CD4-positive, alpha-beta T cell (primary cell): ENCODE results near the gene MTUS2. TPM values are rescaled to one million over a fixed set of nuclear protein-coding genes. Genes with fewer than 3 reads are reported as not detected.

ENCODE experiments used
- ATAC-seq: fragments of 200-7000 bp; cut with Tn5 transposase; one replicate; pipeline ENCODE4 v1.10.0; 2022; ENCODE audit warnings: mild to moderate bottlenecking; ENCODE audit not compliant: poor library complexity
- CTCF ChIA-PET: fragments of 350-600 bp; sonication (Branson Sonifier 250); formaldehyde crosslinking; loops from one replicate; lab custom pipeline; 2021; ENCODE audit warnings: antibody characterized with exemption, inconsistent platforms; lab: Charles Lee
- POLR2A ChIA-PET: fragments of 350-600 bp; sonication (Branson Sonifier 250); formaldehyde crosslinking; loops from one replicate; lab custom pipeline; 2021; ENCODE audit warnings: antibody characterized with exemption, inconsistent platforms; lab: Charles Lee
- DNase-seq, 14 experiments: peaks; one replicate each; pipeline ENCODE4 v3.0.0-alpha.2; 2013 to 2020; ENCODE audit warnings: mixed read lengths in 2 of 14
- H3K27ac ChIP-seq, 2 donors: one replicate each; pipeline versions ENCODE4 v1.5.1 to v1.7.0; 2013; ENCODE audit warnings: low read length in 2 of 2, low read depth in 1 of 2, mild to moderate bottlenecking in 1 of 2
- H3K27me3 ChIP-seq, 2 experiments: 1 replicate in 1 of 2; 2 replicates in 1 of 2; pipeline versions ENCODE4 v1.6.1 to v1.7.0; 2013; ENCODE audit warnings: low read length in 2 of 2, control low read depth in 1 of 2, mild to moderate bottlenecking in 1 of 2, moderate library complexity in 1 of 2; ENCODE audit not compliant: insufficient read depth in 2 of 2, control insufficient read depth in 1 of 2
- H3K36me3 ChIP-seq: one replicate; pipeline ENCODE4 v1.6.1; 2013; ENCODE audit warnings: low read length, control low read depth; ENCODE audit not compliant: insufficient read depth
- H3K4me1 ChIP-seq: one replicate; pipeline ENCODE4 v1.6.1; 2013; ENCODE audit warnings: low read length, control low read depth; ENCODE audit not compliant: insufficient read depth
- H3K4me3 ChIP-seq: one replicate; pipeline ENCODE4 v1.5.1; 2013; ENCODE audit warnings: mild to moderate bottlenecking, low read length, moderate library complexity
- H3K9me3 ChIP-seq, 2 experiments: 1 replicate in 1 of 2; 2 replicates in 1 of 2; pipeline versions ENCODE4 v1.6.1 to v1.7.0; 2013; ENCODE audit warnings: low read length in 2 of 2, mild to moderate bottlenecking in 2 of 2, control low read depth in 1 of 2, moderate library complexity in 1 of 2; ENCODE audit not compliant: control insufficient read depth in 1 of 2, insufficient read depth in 1 of 2
- H3K27ac Mint-ChIP-seq: one replicate; pipeline ENCODE4 v1.8.0; 2020; ENCODE audit warnings: mixed read lengths
- H3K27me3 Mint-ChIP-seq: one replicate; pipeline ENCODE4 v1.8.0; 2021; ENCODE audit warnings: mixed read lengths
- H3K36me3 Mint-ChIP-seq: one replicate; pipeline ENCODE4 v1.8.0; 2021; ENCODE audit warnings: low read depth, mixed read lengths
- H3K4me1 Mint-ChIP-seq: one replicate; pipeline ENCODE4 v1.8.0; 2021; ENCODE audit warnings: low read depth, mixed read lengths
- H3K4me3 Mint-ChIP-seq: one replicate; pipeline ENCODE4 v1.8.0; 2020; ENCODE audit warnings: mild to moderate bottlenecking, mixed read lengths
- H3K9me3 Mint-ChIP-seq: one replicate; pipeline ENCODE4 v1.8.0; 2020; ENCODE audit warnings: mixed read lengths
- intact Hi-C, 2 experiments: fragments of 100-400 bp; cut with DNase I in 1 of 2; cut with micrococcal nuclease in 1 of 2; formaldehyde crosslinking; loops; one replicate each; pipeline versions ENCODE4 v1.15.1 to v1.9.0; 2023 to 2025; cut with DNase I, micrococcal nuclease
- total RNA-seq, 174 experiments: library from RNA in 2 of 174; stranded (reverse) in 2 of 174; gene quantifications; one replicate each; pipeline ENCODE4 v1.2.3 and lab custom pipeline; 2021 to 2026
- TF ChIP-seq, protein P1 (sequence below): fragments of 200-600 bp; IDR thresholded peaks from one replicate; pipeline ENCODE4 v1.8.0; 2022; ENCODE audit warnings: antibody characterized with exemption, mild to moderate bottlenecking

MTUS2 gene
- total RNA-seq, 2 experiments from 2014 or later = 0.38 to 0.81 TPM

DNA sequence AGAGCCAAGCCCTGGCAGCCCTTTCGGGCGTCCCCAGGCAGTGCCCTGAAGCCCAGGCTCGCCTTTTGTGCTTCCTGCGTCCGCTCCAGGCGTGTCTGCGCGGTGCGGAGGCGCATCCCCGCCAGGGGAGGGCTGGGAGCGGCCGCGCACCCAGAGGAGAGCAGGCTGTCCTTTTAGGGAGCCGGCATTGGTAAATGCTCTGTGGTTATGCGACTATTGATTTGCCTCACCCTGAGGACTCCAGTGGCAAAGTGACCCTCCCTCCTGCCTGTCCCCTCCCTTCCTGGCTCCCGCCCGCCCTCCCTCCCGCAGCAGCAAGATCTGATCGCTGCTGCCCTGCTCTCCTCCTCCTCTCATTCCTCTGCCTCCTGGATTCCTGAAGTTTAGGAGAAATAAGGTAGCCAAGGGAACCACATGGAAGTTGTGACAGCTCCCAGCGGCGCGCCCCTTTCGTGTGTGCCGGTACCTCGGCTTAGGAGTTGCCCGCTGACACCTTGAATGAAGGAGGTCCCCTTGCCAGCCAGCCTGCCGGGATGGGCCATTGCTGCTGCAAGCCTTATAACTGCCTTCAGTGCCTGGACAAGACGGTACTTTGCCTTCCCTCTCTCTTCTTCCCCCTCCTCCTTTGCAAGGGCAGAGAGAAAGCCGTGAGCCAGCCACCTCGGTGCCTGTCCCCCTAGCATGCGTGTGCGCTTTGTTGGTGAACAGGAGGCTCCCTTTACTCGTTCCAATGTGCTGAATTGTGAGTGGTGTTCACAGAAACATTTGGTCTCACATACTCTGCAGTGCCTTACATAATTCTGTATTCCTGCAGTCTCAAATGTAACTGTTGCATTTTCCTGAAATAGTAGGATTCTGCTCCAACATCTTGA, 608.4 kb downstream of the MTUS2 start:
- Mint-ChIP-seq H3K27me3 (peaks cover 68% of the 10 kb centered on the region), H3K4me1 (no peaks in the 10 kb centered on the region), H3K9me3 (no peaks in the 10 kb centered on the region), H3K4me3 (no peak overlapping the region), H3K36me3 (no peaks in the 10 kb centered on the region), H3K27ac (no peak overlapping the region)
- Histone ChIP-seq H3K4me3 (no peak overlapping the region), H3K9me3 (no peaks in the 10 kb centered on the region), H3K36me3 (no peaks in the 10 kb centered on the region), H3K27ac (no peak overlapping the region), H3K4me1 (no peaks in the 10 kb centered on the region), H3K27me3 (peaks cover 17 to 55% of the 10 kb centered on the region in 2 experiments)
- TF ChIP-seq, protein P1, sequence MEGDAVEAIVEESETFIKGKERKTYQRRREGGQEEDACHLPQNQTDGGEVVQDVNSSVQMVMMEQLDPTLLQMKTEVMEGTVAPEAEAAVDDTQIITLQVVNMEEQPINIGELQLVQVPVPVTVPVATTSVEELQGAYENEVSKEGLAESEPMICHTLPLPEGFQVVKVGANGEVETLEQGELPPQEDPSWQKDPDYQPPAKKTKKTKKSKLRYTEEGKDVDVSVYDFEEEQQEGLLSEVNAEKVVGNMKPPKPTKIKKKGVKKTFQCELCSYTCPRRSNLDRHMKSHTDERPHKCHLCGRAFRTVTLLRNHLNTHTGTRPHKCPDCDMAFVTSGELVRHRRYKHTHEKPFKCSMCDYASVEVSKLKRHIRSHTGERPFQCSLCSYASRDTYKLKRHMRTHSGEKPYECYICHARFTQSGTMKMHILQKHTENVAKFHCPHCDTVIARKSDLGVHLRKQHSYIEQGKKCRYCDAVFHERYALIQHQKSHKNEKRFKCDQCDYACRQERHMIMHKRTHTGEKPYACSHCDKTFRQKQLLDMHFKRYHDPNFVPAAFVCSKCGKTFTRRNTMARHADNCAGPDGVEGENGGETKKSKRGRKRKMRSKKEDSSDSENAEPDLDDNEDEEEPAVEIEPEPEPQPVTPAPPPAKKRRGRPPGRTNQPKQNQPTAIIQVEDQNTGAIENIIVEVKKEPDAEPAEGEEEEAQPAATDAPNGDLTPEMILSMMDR = no peak
- ATAC-seq (no peak), DNase-seq (no peak)
- ChIA-PET CTCF (no interaction called here), POLR2A (no interaction called here)
- intact Hi-C loops = no loop called here

- ChIA-PET CTCF (no interaction called here), POLR2A (no interaction called here)
- Histone ChIP-seq H3K4me1 (no peaks in the 10 kb centered on the region), H3K9me3 (no peaks in the 10 kb centered on the region), H3K27ac (no peak overlapping the region), H3K4me3 (no peak overlapping the region), H3K36me3 (no peaks in the 10 kb centered on the region), H3K27me3 (peaks cover 17 to 55% of the 10 kb centered on the region in 2 experiments)
- H3K4me1 Mint-ChIP-seq = no peaks in the 10 kb centered on the region
- H3K27ac Mint-ChIP-seq = no peak overlapping the region
- no peaks in the 10 kb centered on the region for H3K36me3 Mint-ChIP-seq
- H3K4me3 Mint-ChIP-seq = no peak overlapping the region
- DNase-seq (no peak), ATAC-seq (no peak)
- TF ChIP-seq, protein P1 = no peak
- H3K9me3 Mint-ChIP-seq = no peaks in the 10 kb centered on the region
- intact Hi-C loops = no loop called here
- peaks cover 68% of the 10 kb centered on the region for H3K27me3 Mint-ChIP-seq
Observed at GRCh38 chr13:29429286-29429900, 609.3 kb downstream of the MTUS2 start.

GRCh38 chr13:29434217-29434945, 614.2 kb downstream of the MTUS2 start:
- H3K4me3 Mint-ChIP-seq = no peak overlapping the region
- H3K4me1 Mint-ChIP-seq = no peaks in the 10 kb centered on the region
- no peak overlapping the region for H3K27ac Mint-ChIP-seq
- TF ChIP-seq, protein P1 = no peak
- Histone ChIP-seq H3K4me1 (no peaks in the 10 kb centered on the region), H3K36me3 (no peaks in the 10 kb centered on the region), H3K9me3 (no peaks in the 10 kb centered on the region), H3K4me3 (no peak overlapping the region), H3K27me3 (peaks cover 8 to 22% of the 10 kb centered on the region in 2 experiments), H3K27ac (no peak overlapping the region)
- POLR2A ChIA-PET = no interaction called here
- peaks cover 36% of the 10 kb centered on the region for H3K27me3 Mint-ChIP-seq
- H3K9me3 Mint-ChIP-seq = no peaks in the 10 kb centered on the region
- intact Hi-C loops = no loop called here
- CTCF ChIA-PET = no interaction called here
- ATAC-seq (no peak), DNase-seq (no peak)
- no peaks in the 10 kb centered on the region for H3K36me3 Mint-ChIP-seq
